ENCODE data around the gene YPEL2.

DNA sequence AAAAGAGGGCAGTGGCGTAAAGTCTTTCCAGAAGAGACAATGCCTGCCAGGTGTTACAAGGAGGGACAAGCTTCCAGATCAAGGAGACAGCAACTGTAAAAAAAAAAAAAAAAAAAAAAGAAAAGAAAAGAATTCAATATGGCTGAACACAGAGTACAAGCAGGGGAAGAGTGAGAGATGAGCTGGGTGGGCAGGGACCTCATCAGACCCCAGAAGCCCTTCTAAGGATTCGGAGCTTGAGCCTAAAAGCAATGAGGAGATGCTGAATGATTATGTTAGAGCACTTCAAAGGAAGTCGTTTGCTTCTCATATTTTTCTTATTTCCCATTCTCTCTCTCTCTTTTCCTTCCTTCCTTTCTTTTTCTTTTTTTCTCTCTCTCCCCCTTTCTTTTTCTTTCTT is 103.0 kb downstream of the YPEL2 start:
- TF ChIP-seq, protein P1, sequence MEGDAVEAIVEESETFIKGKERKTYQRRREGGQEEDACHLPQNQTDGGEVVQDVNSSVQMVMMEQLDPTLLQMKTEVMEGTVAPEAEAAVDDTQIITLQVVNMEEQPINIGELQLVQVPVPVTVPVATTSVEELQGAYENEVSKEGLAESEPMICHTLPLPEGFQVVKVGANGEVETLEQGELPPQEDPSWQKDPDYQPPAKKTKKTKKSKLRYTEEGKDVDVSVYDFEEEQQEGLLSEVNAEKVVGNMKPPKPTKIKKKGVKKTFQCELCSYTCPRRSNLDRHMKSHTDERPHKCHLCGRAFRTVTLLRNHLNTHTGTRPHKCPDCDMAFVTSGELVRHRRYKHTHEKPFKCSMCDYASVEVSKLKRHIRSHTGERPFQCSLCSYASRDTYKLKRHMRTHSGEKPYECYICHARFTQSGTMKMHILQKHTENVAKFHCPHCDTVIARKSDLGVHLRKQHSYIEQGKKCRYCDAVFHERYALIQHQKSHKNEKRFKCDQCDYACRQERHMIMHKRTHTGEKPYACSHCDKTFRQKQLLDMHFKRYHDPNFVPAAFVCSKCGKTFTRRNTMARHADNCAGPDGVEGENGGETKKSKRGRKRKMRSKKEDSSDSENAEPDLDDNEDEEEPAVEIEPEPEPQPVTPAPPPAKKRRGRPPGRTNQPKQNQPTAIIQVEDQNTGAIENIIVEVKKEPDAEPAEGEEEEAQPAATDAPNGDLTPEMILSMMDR (IDR thresholded peaks at IDR 0.05), result no peak
- no peak for TF ChIP-seq POLR2A (IDR thresholded peaks at IDR 0.05)
